Umbilical cord (tissue), 2 donors: ENCODE data around the gene QRICH1. TPM values are rescaled to one million over a fixed set of nuclear protein-coding genes. Genes with fewer than 3 reads are reported as not detected.
A peak's percentile ranks its signal among the peaks of the same experiment; 100 is the strongest.

Experiments
- DNase-seq: peaks from one replicate; pipeline ENCODE4 v3.0.0-alpha.2; 2015; ENCODE audit warnings: low spot score
- total RNA-seq: library from RNA; depleted of rRNA; stranded (reverse); fragments of >200 nt; gene quantifications from one replicate; pipeline ENCODE4 v1.2.3, GENCODE V29; 2014; ENCODE audit warnings: low replicate concordance; ENCODE audit not compliant: insufficient read depth

Gene QRICH1
- total RNA-seq, 1 donor from 2014 or later = 49.4 TPM

- no peak for DNase-seq
These were observed 94.6 kb downstream of the QRICH1 start for GRCh38 chr3:48999085-48999858.

- no peak for DNase-seq
These were observed 95.9 kb downstream of the QRICH1 start for GRCh38 chr3:48997714-48998637.

- DNase-seq = no peak
These were observed 96.7 kb downstream of the QRICH1 start for GRCh38 chr3:48997102-48997635.

- DNase-seq = no peak
These were observed 97.2 kb downstream of the QRICH1 start for GRCh38 chr3:48996640-48997039.

- no peak for DNase-seq
These were observed 100.0 kb downstream of the QRICH1 start for GRCh38 chr3:48993834-48994233.

- no peak for DNase-seq
These were observed 101.9 kb downstream of the QRICH1 start for GRCh38 chr3:48991851-48992545.

GRCh38 chr3:48990636-48991469 is 103.0 kb downstream of the QRICH1 start:
- no peak for DNase-seq

GRCh38 chr3:48989796-48990635 is 103.9 kb downstream of the QRICH1 start, which contains the start of gene P4HTM:
Gene P4HTM, plus strand, starts transcription at chr3:48990241. Its CDS starts 16 bp downstream, at chr3:48990257.
- DNase-seq = peak; percentile 97

- DNase-seq = peak; percentile 32
These were observed 104.6 kb downstream of the QRICH1 start for GRCh38 chr3:48989126-48989795.

- no peak for DNase-seq
These were observed 108.0 kb downstream of the QRICH1 start for GRCh38 chr3:48985831-48986376.

GRCh38 chr3:48984663-48985062 is 109.2 kb downstream of the QRICH1 start:
- no peak for DNase-seq

- DNase-seq = no peak
These were observed 110.8 kb downstream of the QRICH1 start for GRCh38 chr3:48983096-48983495.

- no peak for DNase-seq
These were observed 111.2 kb downstream of the QRICH1 start for GRCh38 chr3:48982686-48983085.

- no peak for DNase-seq
These were observed 111.9 kb downstream of the QRICH1 start for GRCh38 chr3:48982016-48982415.

- no peak for DNase-seq
These were observed 113.6 kb downstream of the QRICH1 start for GRCh38 chr3:48980295-48980694.
